Right cardiac atrium (tissue), 5 donors: ENCODE data around the gene NUP153. TPM values are rescaled to one million over a fixed set of nuclear protein-coding genes. Genes with fewer than 3 reads are reported as not detected.
A peak's percentile ranks its signal among the peaks of the same experiment; 100 is the strongest.

Experiments
- ATAC-seq, 2 donors: fragments of 200-7000 bp; cut with Tn5 transposase; one replicate each; pipeline versions ENCODE4 v1.8.0 to v1.9.1; 2020; ENCODE audit warnings: moderate library complexity in 2 of 2, mild to moderate bottlenecking in 1 of 2
- DNase-seq, 3 donors: peaks; one replicate each; pipeline ENCODE4 v3.0.0-alpha.2; 2020
- H3K27ac ChIP-seq: one replicate; pipeline ENCODE4 v1.5.1; 2013; ENCODE audit warnings: mild to moderate bottlenecking, low read length, control low read depth, moderate library complexity
- H3K27me3 ChIP-seq: one replicate; pipeline ENCODE4 v1.6.1; 2013; ENCODE audit not compliant: control insufficient read depth, insufficient read depth
- H3K4me1 ChIP-seq: one replicate; pipeline ENCODE4 v1.6.1; 2013; ENCODE audit warnings: low read length; ENCODE audit not compliant: control insufficient read depth, insufficient read depth
- H3K4me3 ChIP-seq: one replicate; pipeline ENCODE4 v1.5.1; 2013; ENCODE audit warnings: low read length, control low read depth
- H3K9me3 ChIP-seq: one replicate; pipeline ENCODE4 v1.6.1; 2013; ENCODE audit warnings: low read length; ENCODE audit not compliant: control insufficient read depth
- WGBS: extraction: QIAGEN DNeasy Blood & Tissue Kit; methylation state at CpG from one replicate; pipeline ENCODE4 v1.1.7; 2013; 5-methylcytosine and 5-hydroxymethylcytosine counted together
- intact Hi-C, 4 donors: fragments of 100-400 bp; cut with DNase I; formaldehyde crosslinking; loops; one replicate each; pipeline versions ENCODE4 v1.11.0 to v1.14.0; 2022 to 2023
- polyA plus RNA-seq: library from polyadenylated mRNA; stranded (reverse); fragments of 200-250 nt; gene quantifications from one replicate; pipeline ENCODE4 v1.2.3, GENCODE V29; 2013
- total RNA-seq, 4 donors: library from RNA; stranded (reverse); fragmentation: NEBNext Ultra II Directional; extraction: Animal tissue kit (Norgen Biotek cat#: 25700); gene quantifications; one replicate each; pipeline ENCODE4 v1.2.1, GENCODE V29; 2021
- donor health status: healthy with polysubstance abuse.
- donor health status: DM: no; HTN: yes; CAD: no.
- donor health status: DM: no; HTN: no; CAD: no.
- donor health status: DM: no; HTN: yes; CAD: no; lungs with severe emphysema.
- donor health status: DM: yes; HTN: yes; CAD: no.

NUP153 gene
- total and polyA plus RNA-seq, 5 donors, result 7.5 to 27.2 (median 24.7) TPM

DNA sequence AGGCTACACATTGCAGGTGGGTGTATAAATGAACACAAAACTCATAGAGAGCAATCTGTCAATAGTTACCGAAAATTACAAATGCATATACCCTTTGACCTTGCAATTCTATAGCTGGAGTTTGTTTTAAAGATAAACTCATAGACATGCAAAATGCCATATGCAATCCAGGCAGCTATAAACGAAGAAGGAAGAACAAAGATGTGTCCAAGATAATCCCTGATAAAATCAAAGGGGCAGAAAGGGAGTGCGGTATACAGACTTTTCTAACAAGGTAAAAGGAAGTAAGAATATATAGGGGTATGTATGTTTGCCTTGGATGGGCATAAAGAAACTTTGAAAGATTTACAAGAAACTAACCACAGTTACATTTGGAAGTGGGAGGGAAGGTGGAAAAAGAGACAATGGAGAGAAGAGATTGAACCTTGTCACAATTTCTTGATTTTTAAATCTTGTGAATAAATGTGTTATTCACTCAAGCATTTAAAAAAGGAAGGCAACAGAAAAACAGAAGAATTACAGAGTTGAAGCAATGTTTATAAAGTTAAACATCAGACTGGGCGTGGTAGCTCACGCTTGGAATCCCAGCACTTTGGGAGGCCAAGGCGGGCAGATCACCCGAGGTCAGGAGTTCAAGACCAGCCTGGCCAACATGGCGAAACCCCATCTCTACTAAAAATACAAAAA is 76.8 kb downstream of the NUP153 start:
- no peaks in the 10 kb centered on the region for H3K9me3 ChIP-seq
- no peaks in the 10 kb centered on the region for H3K4me1 ChIP-seq
- DNase-seq (no peak), ATAC-seq (no peak)
- 81% methylated on average over 8 of the region's 8 CpGs for WGBS
- intact Hi-C loops, result no loop called here
- H3K27ac ChIP-seq, result no peak overlapping the region
- H3K27me3 ChIP-seq, result no peaks in the 10 kb centered on the region
- H3K4me3 ChIP-seq, result no peak overlapping the region

DNA sequence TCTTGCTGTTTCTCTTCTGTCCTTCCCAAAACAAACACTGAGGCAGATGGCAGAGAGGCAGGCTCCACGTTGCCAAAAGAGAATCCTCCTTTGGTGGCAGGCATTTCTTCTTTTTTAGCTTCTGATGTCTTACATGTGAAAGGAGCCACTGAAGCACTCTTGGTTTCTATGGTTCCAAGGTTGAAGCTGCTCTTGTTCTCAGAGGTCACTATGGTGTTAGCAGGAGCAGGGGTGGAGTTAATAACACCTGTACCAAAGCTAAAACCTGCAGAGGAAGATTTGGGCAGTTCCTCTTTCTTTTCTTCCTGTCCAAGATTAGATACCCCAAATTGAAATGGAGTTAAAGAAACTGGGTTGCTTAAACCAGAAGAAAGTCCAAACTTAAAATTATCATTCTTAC is 77.9 kb downstream of the NUP153 start:
- H3K27me3 ChIP-seq, result no peaks in the 10 kb centered on the region
- intact Hi-C loops, result no loop called here
- H3K4me1 ChIP-seq, result no peaks in the 10 kb centered on the region
- no peak overlapping the region for H3K27ac ChIP-seq
- ATAC-seq (no peak), DNase-seq (no peak)
- no peak overlapping the region for H3K4me3 ChIP-seq
- no peaks in the 10 kb centered on the region for H3K9me3 ChIP-seq
- WGBS, result 65% methylated on average over 1 of the region's 1 CpG

- Histone ChIP-seq H3K27me3 (no peaks in the 10 kb centered on the region), H3K27ac (no peak overlapping the region), H3K9me3 (no peaks in the 10 kb centered on the region), H3K4me1 (peaks cover 3% of the 10 kb centered on the region), H3K4me3 (no peak overlapping the region)
- intact Hi-C loops, result no loop called here
- DNase-seq (no peak), ATAC-seq (peak; percentile 55 to 79)
- 67% methylated on average over 1 of the region's 1 CpG for WGBS
These were observed 82.3 kb downstream of the NUP153 start for GRCh38 chr6:17624396-17624795.

DNA sequence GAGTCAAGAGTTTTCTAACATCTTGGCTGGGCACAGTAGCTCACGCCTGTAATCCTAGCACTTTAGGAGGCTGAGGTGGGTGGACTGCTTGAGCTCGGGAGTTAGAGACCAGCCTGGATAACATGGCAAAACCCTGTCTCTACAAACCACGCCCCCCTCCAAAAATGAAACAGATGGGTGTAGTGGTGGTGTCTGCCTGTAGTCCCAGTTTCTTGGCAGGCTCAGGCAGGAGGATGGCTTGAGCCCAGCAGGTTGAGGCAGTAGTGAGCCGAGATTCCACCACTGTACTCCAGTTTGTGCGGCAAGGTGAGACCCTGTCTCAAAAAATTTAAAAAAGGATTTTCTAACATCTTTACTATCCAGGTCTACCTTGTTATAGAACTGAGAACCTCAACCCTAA is 84.6 kb downstream of the NUP153 start:
- Histone ChIP-seq H3K4me1 (peaks cover 3% of the 10 kb centered on the region), H3K9me3 (no peaks in the 10 kb centered on the region), H3K27ac (no peak overlapping the region), H3K27me3 (no peaks in the 10 kb centered on the region), H3K4me3 (no peak overlapping the region)
- 81% methylated on average over 5 of the region's 5 CpGs for WGBS
- ATAC-seq (peak in 1 of 2 donors; percentile 41), DNase-seq (no peak)
- intact Hi-C loops, result no loop called here

DNA sequence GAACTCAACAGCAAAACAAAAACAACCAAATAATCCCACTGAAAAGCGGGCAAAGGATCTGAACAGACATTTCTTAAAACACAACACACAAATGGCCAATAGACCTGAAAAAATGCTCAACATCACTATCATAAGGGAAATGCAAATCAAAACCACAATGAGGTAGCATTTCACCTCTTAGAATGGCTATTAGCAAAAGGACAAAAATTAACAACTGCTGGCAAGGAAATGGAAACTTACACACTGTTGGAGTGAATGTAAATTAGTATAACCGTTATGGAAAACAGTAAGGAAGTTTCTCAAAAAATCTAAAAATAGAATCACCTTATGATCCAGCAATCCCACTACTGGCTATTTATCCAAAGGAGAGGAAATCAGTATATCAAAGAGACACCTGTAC is 85.7 kb downstream of the NUP153 start:
- Histone ChIP-seq H3K4me3 (no peak overlapping the region), H3K27ac (no peak overlapping the region), H3K9me3 (no peaks in the 10 kb centered on the region), H3K27me3 (no peaks in the 10 kb centered on the region), H3K4me1 (peaks cover 3% of the 10 kb centered on the region)
- WGBS, result 77% methylated on average over 2 of the region's 2 CpGs
- DNase-seq (no peak), ATAC-seq (no peak)
- intact Hi-C loops, result no loop called here

DNA sequence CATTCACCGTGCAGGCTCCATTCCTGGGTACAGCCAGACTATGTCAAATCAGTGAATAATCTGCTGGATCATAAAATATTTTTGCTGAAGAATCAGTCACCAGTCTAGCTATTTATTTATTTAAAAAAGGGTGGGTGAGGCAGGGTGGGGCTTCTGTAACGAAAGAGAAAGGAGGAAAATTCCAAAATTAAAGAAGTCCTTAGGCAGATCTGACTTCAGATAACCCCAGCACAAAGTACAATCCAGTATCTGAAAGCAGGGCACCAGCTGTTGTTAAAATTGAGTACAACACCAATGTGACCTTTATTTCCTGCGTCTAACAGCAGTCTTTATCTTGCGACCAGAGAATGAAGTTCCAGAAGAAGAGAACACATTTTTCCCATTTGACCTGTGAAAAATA is 90.9 kb downstream of the NUP153 start:
- Histone ChIP-seq H3K4me1 (no peaks in the 10 kb centered on the region), H3K9me3 (no peaks in the 10 kb centered on the region), H3K4me3 (no peak overlapping the region), H3K27ac (no peak overlapping the region), H3K27me3 (no peaks in the 10 kb centered on the region)
- DNase-seq, result no peak
- ATAC-seq, result no peak
- WGBS, result 56% methylated on average over 4 of the region's 4 CpGs
- intact Hi-C loops, result no loop called here

DNA sequence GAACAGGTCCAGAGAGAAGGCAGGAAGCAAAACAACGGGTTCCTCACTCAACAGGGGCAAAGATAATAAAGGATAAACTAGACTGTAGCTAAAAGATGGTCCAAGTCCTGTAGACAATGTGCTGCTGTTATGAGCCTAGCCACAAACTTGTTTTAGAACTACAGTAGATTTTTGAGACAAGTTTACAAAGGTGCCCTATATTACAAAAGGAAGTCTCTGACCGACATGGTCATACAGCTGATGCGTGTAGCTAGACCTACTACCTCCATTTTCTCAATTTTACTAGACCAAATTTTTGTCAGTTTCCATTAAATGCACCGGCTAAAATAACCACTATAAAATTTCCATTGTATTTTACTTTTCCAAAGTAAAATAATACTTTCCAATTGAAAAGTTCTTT is 94.7 kb downstream of the NUP153 start:
- no peaks in the 10 kb centered on the region for H3K27me3 ChIP-seq
- DNase-seq (no peak), ATAC-seq (no peak)
- H3K27ac ChIP-seq, result no peak overlapping the region
- WGBS, result 82% methylated on average over 4 of the region's 4 CpGs
- H3K4me3 ChIP-seq, result no peak overlapping the region
- H3K4me1 ChIP-seq, result no peaks in the 10 kb centered on the region
- intact Hi-C loops, result no loop called here
- no peaks in the 10 kb centered on the region for H3K9me3 ChIP-seq

DNA sequence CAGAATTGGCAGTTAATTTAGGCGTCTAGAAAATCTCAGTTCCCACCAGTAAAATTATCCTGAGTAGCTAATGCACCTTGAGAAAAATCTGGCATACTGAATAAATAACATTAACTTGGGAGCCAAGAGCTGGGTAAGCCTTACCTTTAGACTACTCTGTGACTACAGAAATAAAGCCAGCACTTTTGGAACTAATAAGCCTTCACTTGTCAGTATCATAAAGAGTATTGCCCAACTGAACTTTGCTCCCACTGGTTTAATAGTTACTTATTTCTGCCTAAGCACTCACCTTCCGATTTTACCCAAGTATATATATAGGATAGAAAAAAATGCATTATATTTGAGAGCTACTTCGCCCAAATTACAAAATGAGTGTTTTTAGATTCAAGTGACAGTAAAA is 95.9 kb downstream of the NUP153 start:
- no peak overlapping the region for H3K4me3 ChIP-seq
- intact Hi-C loops, result no loop called here
- no peaks in the 10 kb centered on the region for H3K9me3 ChIP-seq
- no peaks in the 10 kb centered on the region for H3K27me3 ChIP-seq
- 79% methylated on average over 3 of the region's 3 CpGs for WGBS
- no peak for ATAC-seq
- no peaks in the 10 kb centered on the region for H3K4me1 ChIP-seq
- H3K27ac ChIP-seq, result no peak overlapping the region
- no peak for DNase-seq

GRCh38 chr6:17606606-17607005 is 100.1 kb downstream of the NUP153 start:
- intact Hi-C loops, result no loop called here
- H3K4me1 ChIP-seq, result no peaks in the 10 kb centered on the region
- no peaks in the 10 kb centered on the region for H3K27me3 ChIP-seq
- no peaks in the 10 kb centered on the region for H3K9me3 ChIP-seq
- no peak for DNase-seq
- 96% methylated on average over 4 of the region's 4 CpGs for WGBS
- H3K27ac ChIP-seq, result no peak overlapping the region
- H3K4me3 ChIP-seq, result no peak overlapping the region
- ATAC-seq, result no peak

DNA sequence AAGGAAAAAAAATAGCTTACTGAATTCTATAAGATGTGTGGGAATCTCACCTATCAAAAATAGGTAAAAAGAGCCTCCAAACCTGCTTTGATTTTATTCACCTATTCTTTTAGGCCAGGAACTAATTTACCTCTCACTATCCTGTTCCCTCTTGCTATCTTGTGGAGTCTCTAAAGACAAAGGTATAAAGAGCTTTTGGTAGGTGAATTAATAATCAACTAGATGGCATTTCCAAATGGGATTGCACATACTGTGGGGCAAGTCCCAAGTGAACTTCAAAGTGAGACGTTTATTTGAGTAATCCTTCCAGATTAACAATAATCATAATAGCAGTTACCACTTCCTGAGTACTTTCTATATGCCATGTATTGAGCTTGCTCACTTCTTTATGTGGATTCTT is 103.8 kb downstream of the NUP153 start:
- Histone ChIP-seq H3K4me3 (no peak overlapping the region), H3K27ac (no peak overlapping the region), H3K4me1 (no peaks in the 10 kb centered on the region), H3K27me3 (no peaks in the 10 kb centered on the region), H3K9me3 (no peaks in the 10 kb centered on the region)
- WGBS, result 29% methylated on average over 1 of the region's 1 CpG
- no peak for ATAC-seq
- intact Hi-C loops, result no loop called here
- no peak for DNase-seq

GRCh38 chr6:17601386-17601703 is 105.4 kb downstream of the NUP153 start:
- WGBS, result 6% methylated on average over 5 of the region's 5 CpGs
- H3K27me3 ChIP-seq, result no peaks in the 10 kb centered on the region
- intact Hi-C loops, result no loop called here

More at GRCh38 chr6:17601386-17601703, 105.4 kb downstream of the NUP153 start:
- Histone ChIP-seq H3K9me3 (no peaks in the 10 kb centered on the region), H3K4me3 (peak overlapping the region; percentile 87), H3K4me1 (no peaks in the 10 kb centered on the region), H3K27ac (peak overlapping the region; percentile 87)
- ATAC-seq (no peak), DNase-seq (no peak)
